Parathyroid adenoma (tissue), 2 donors: Measurements from ENCODE around the gene IDH3A.

Experiments used
- H2AFZ ChIP-seq: fragments of 300-600 bp; sonication (generic); one replicate; pipeline ENCODE4 v1.7.0; 2017; ENCODE audit warnings: antibody characterized with exemption, mild to moderate bottlenecking
- H3K27ac ChIP-seq: fragments of 300-600 bp; sonication (generic); one replicate; pipeline ENCODE4 v1.7.0; 2017
- H3K27me3 ChIP-seq: fragments of 300-600 bp; sonication (generic); one replicate; pipeline ENCODE4 v1.7.0; 2017; ENCODE audit warnings: low read length; ENCODE audit not compliant: control insufficient read depth, insufficient read depth
- H3K36me3 ChIP-seq: fragments of 300-600 bp; sonication (generic); one replicate; pipeline ENCODE4 v1.7.0; 2017; ENCODE audit warnings: low read length; ENCODE audit not compliant: control insufficient read depth, insufficient read depth
- H3K4me1 ChIP-seq: fragments of 300-600 bp; sonication (generic); one replicate; pipeline ENCODE4 v1.7.0; 2017; ENCODE audit warnings: control low read depth
- H3K4me2 ChIP-seq: fragments of 300-600 bp; sonication (generic); one replicate; pipeline ENCODE4 v1.7.0; 2017; ENCODE audit warnings: low read length
- H3K4me3 ChIP-seq: fragments of 300-600 bp; sonication (generic); one replicate; pipeline ENCODE4 v1.7.0; 2017; ENCODE audit warnings: low read depth, low read length
- H3K79me2 ChIP-seq: fragments of 300-600 bp; sonication (generic); one replicate; pipeline ENCODE4 v1.7.0; 2017; ENCODE audit warnings: control low read depth
- H3K9ac ChIP-seq: fragments of 300-600 bp; sonication (generic); one replicate; pipeline ENCODE4 v1.7.0; 2017; ENCODE audit warnings: mild to moderate bottlenecking
- H3K9me3 ChIP-seq: fragments of 300-600 bp; sonication (generic); one replicate; pipeline ENCODE4 v1.7.0; 2017; ENCODE audit warnings: low read length; ENCODE audit not compliant: control insufficient read depth
- CTCF ChIP-seq: fragments of 300-600 bp; sonication (generic); IDR thresholded peaks from one replicate; pipeline ENCODE4 v1.7.0; 2017; ENCODE audit warnings: antibody characterized with exemption, mild to moderate bottlenecking
- donor health status: primary hyperparathyroidism.

The IDH3A gene

GRCh38 chr15:78194568-78194925, 45.4 kb downstream of the IDH3A start:
- H3K9ac ChIP-seq, result no peak overlapping the region
- TF ChIP-seq CTCF, result no peak
- H3K79me2 ChIP-seq, result no peaks in the 10 kb centered on the region
- H3K27ac ChIP-seq, result no peak overlapping the region
- H3K9me3 ChIP-seq, result no peaks in the 10 kb centered on the region
- no peaks in the 10 kb centered on the region for H3K36me3 ChIP-seq
- H3K4me1 ChIP-seq, result no peaks in the 10 kb centered on the region
- H3K4me3 ChIP-seq, result no peak overlapping the region
- H3K27me3 ChIP-seq, result no peaks in the 10 kb centered on the region
- H2AFZ ChIP-seq, result no peak overlapping the region
- H3K4me2 ChIP-seq, result no peak overlapping the region

- TF ChIP-seq CTCF, result peak; percentile 64
- H2AFZ ChIP-seq, result no peak overlapping the region
- no peak overlapping the region for H3K4me3 ChIP-seq
- no peaks in the 10 kb centered on the region for H3K79me2 ChIP-seq
- H3K9ac ChIP-seq, result no peak overlapping the region
- no peaks in the 10 kb centered on the region for H3K9me3 ChIP-seq
- H3K4me1 ChIP-seq, result no peaks in the 10 kb centered on the region
- no peak overlapping the region for H3K27ac ChIP-seq
- H3K27me3 ChIP-seq, result no peaks in the 10 kb centered on the region
- no peak overlapping the region for H3K4me2 ChIP-seq
- no peaks in the 10 kb centered on the region for H3K36me3 ChIP-seq
These were observed 46.6 kb downstream of the IDH3A start for GRCh38 chr15:78195735-78196201.

DNA sequence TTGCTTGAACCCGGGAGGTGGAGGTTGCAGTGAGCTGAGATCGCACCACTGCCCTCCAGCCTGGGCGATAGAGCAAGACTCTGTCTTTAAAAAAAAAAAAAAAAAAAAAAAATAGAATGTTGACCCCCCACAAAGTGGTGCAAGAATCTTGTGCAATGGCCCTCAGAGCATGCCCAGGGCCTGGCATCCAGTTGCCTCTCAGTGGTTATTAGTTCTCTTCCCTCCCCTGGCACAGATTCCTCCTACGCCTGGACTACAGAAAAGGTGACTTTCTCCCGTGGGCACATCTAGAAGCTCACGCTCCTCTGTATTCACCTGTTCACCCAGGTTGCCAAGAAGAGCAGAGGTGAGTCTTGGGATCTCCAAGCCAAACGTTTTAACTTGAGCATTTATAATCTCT, 48.5 kb downstream of the IDH3A start:
- H3K4me3 ChIP-seq, result no peak overlapping the region
- TF ChIP-seq CTCF, result no peak
- no peaks in the 10 kb centered on the region for H3K9me3 ChIP-seq
- H3K27me3 ChIP-seq, result no peaks in the 10 kb centered on the region
- H3K4me2 ChIP-seq, result no peak overlapping the region
- H3K27ac ChIP-seq, result no peak overlapping the region
- no peak overlapping the region for H3K9ac ChIP-seq
- no peaks in the 10 kb centered on the region for H3K79me2 ChIP-seq
- H3K36me3 ChIP-seq, result no peaks in the 10 kb centered on the region
- no peaks in the 10 kb centered on the region for H3K4me1 ChIP-seq
- no peak overlapping the region for H2AFZ ChIP-seq

GRCh38 chr15:78200276-78200930, 51.2 kb downstream of the IDH3A start:
- H3K36me3 ChIP-seq, result no peaks in the 10 kb centered on the region
- H3K4me3 ChIP-seq, result no peak overlapping the region
- no peaks in the 10 kb centered on the region for H3K4me1 ChIP-seq
- H3K9ac ChIP-seq, result no peak overlapping the region
- no peaks in the 10 kb centered on the region for H3K79me2 ChIP-seq
- H3K27ac ChIP-seq, result no peak overlapping the region
- no peak overlapping the region for H2AFZ ChIP-seq
- H3K27me3 ChIP-seq, result no peaks in the 10 kb centered on the region
- TF ChIP-seq CTCF, result no peak
- no peak overlapping the region for H3K4me2 ChIP-seq
- H3K9me3 ChIP-seq, result no peaks in the 10 kb centered on the region
